Endothelial cell of umbilical vein (primary cell): ENCODE results near the gene ADGRD1. TPM values are rescaled to one million over a fixed set of nuclear protein-coding genes. Genes with fewer than 3 reads are reported as not detected.

Source experiments
- BruUV-seq: library from RNA; stranded (reverse); fragments of 400-500 nt; replicated peaks from 2 replicates; lab custom pipeline; 2021; lab: Mats Ljungman, UMichigan
- CTCF ChIA-PET: fragments of 300-600, 350-600 bp; sonication (Branson Sonifier 250); formaldehyde crosslinking; loops from one replicate; lab custom pipeline; 2021; ENCODE audit warnings: antibody characterized with exemption, inconsistent platforms; lab: Charles Lee
- POLR2A ChIA-PET: fragments of 300-600, 350-600 bp; sonication (Branson Sonifier 250); formaldehyde crosslinking; loops from one replicate; lab custom pipeline; 2021; ENCODE audit warnings: antibody characterized with exemption, inconsistent platforms; lab: Charles Lee
- DNase-seq: peaks from one replicate; pipeline ENCODE4 v3.0.0-alpha.2; 2011; ENCODE audit warnings: low read depth, low spot score
- FAIRE-seq: peaks from 2 replicates; lab custom pipeline; 2011; peaks lifted over from hg19 to GRCh38; lab: Jason Lieb, UNC
- H2AFZ ChIP-seq: 2 replicates; pipeline ENCODE4 v1.6.0; 2012; ENCODE audit warnings: low read depth, low read length, control low read depth, inconsistent platforms
- H3K27ac ChIP-seq: 2 replicates; pipeline ENCODE4 v1.5.1; 2011; ENCODE audit warnings: low read depth, mild to moderate bottlenecking, control low read depth, low read length, moderate library complexity; ENCODE audit not compliant: insufficient read depth
- H3K27me3 ChIP-seq, 2 experiments: 2 replicates each; pipeline versions ENCODE4 v1.6.0 to v1.6.1; 2011; ENCODE audit warnings: low read length in 2 of 2, mixed read lengths in 1 of 2; ENCODE audit not compliant: control insufficient read depth in 2 of 2, insufficient read depth in 2 of 2
- H3K36me3 ChIP-seq, 2 experiments: 2 replicates in 1 of 2; 3 replicates in 1 of 2; pipeline ENCODE4 v1.5.1; 2011; ENCODE audit warnings: low read length in 2 of 2, mild to moderate bottlenecking in 1 of 2, moderate library complexity in 1 of 2; ENCODE audit not compliant: control insufficient read depth in 2 of 2, insufficient read depth in 2 of 2; ENCODE audit errors: extremely low read depth in 1 of 2
- H3K4me1 ChIP-seq: 3 replicates; pipeline ENCODE4 v1.5.1; 2011; ENCODE audit warnings: mild to moderate bottlenecking, low read length; ENCODE audit not compliant: control insufficient read depth, insufficient read depth; ENCODE audit errors: extremely low read depth
- H3K4me2 ChIP-seq: 2 replicates; pipeline ENCODE4 v1.6.1; 2011; ENCODE audit warnings: low read length, control low read depth, mixed read lengths; ENCODE audit not compliant: insufficient read depth
- H3K4me3 ChIP-seq, 3 experiments: fragments of 200-600 bp in 1 of 3; sonication (generic), shearing (Covaris generic) in 1 of 3; replicated peaks in 1 of 3; 2 replicates each; pipeline ENCODE4 v1.5.1; 2011 to 2016; ENCODE audit warnings: control low read depth in 3 of 3, low read length in 3 of 3, mild to moderate bottlenecking in 2 of 3, inconsistent platforms in 1 of 3, low read depth in 1 of 3, moderate library complexity in 1 of 3; ENCODE audit not compliant: insufficient read depth in 1 of 3
- H3K79me2 ChIP-seq: 2 replicates; pipeline ENCODE4 v1.6.0; 2012; ENCODE audit warnings: low read length, inconsistent platforms; ENCODE audit not compliant: control insufficient read depth, insufficient read depth
- H3K9ac ChIP-seq: replicated peaks from 2 replicates; pipeline ENCODE3; 2011; ENCODE audit warnings: low read length, control low read depth; ENCODE audit not compliant: insufficient read depth; ENCODE audit errors: extremely low read depth
- H3K9me1 ChIP-seq: replicated peaks from 3 replicates; pipeline ENCODE4 v1.6.0; 2011; ENCODE audit warnings: mild to moderate bottlenecking, low read length; ENCODE audit not compliant: control insufficient read depth, insufficient read depth; ENCODE audit errors: extremely low read depth
- H3K9me3 ChIP-seq: replicated peaks from 2 replicates; pipeline ENCODE4 v1.5.1; 2012; ENCODE audit warnings: low read length, inconsistent platforms; ENCODE audit not compliant: control insufficient read depth, insufficient read depth
- H4K20me1 ChIP-seq: replicated peaks from 2 replicates; pipeline ENCODE3; 2011; ENCODE audit warnings: mild to moderate bottlenecking, low read length; ENCODE audit not compliant: control insufficient read depth, insufficient read depth; ENCODE audit errors: extremely low read depth
- CTCF ChIP-seq, 2 donors: IDR thresholded peaks; 1 replicate in 1 of 2; 2 replicates in 1 of 2; pipeline ENCODE4 v1.5.1; 2011; ENCODE audit warnings: low read length in 2 of 2, mild to moderate bottlenecking in 2 of 2, moderate library complexity in 2 of 2, control low read depth in 1 of 2, inconsistent platforms in 1 of 2, low read depth in 1 of 2; ENCODE audit not compliant: insufficient read depth in 1 of 2; ENCODE audit errors: extremely low read depth in 1 of 2
- EZH2 ChIP-seq: IDR thresholded peaks from 2 replicates; pipeline ENCODE4 v1.6.1; 2012; ENCODE audit warnings: borderline replicate concordance, low read depth, mild to moderate bottlenecking, moderate library complexity, low read length, inconsistent platforms; ENCODE audit not compliant: severe bottlenecking
- GATA2 ChIP-seq: IDR thresholded peaks from 2 replicates; pipeline ENCODE4 v1.7.0; 2011; ENCODE audit warnings: low read depth, mild to moderate bottlenecking, moderate library complexity, mixed read lengths, low read length; ENCODE audit not compliant: insufficient read length, insufficient read depth
- JUN ChIP-seq: IDR thresholded peaks from 2 replicates; pipeline ENCODE4 v1.6.1; 2011; ENCODE audit warnings: borderline replicate concordance, low read depth; ENCODE audit not compliant: insufficient read length, insufficient read depth
- MAX ChIP-seq: IDR thresholded peaks from 2 replicates; pipeline ENCODE4 v1.6.1; 2011; ENCODE audit not compliant: insufficient read depth, insufficient read length
- MYC ChIP-seq: IDR thresholded peaks from one replicate; pipeline ENCODE4 v1.6.1; 2011; ENCODE audit warnings: mild to moderate bottlenecking, low read depth, low read length
- POLR2AphosphoS5 ChIP-seq: IDR thresholded peaks from 2 replicates; pipeline ENCODE4 v1.6.1; 2012; ENCODE audit warnings: low read depth, mild to moderate bottlenecking, control low read depth, low read length, moderate library complexity; ENCODE audit not compliant: insufficient read depth
- dilution Hi-C: fragments of 300-500 bp; cut with MboI; formaldehyde crosslinking; loops from one replicate; pipeline ENCODE4 v1.15.0; 2019; ENCODE audit warnings: low sequenced_read_pairs; ENCODE audit not compliant: extremely low pct_ligation_motif_present
- intact Hi-C: fragments of 100-400 bp; cut with micrococcal nuclease; formaldehyde crosslinking; loops from one replicate; pipeline ENCODE4 v1.10.0; 2022
- polyA plus RNA-seq, 4 experiments: library from polyadenylated mRNA; depleted of rRNA in 3 of 4; stranded (reverse) in 3 of 4; unstranded in 1 of 4; fragments of >200 nt; gene quantifications; 2 replicates each; pipeline versions ENCODE4 v1.2.1 to v1.2.3, GENCODE V29; 2011 to 2012; ENCODE audit warnings: missing spikeins in 1 of 4
- total RNA-seq: library from RNA; stranded (reverse); gene quantifications from 2 replicates; pipeline ENCODE4 v1.2.3, GENCODE V29; 2021

The ADGRD1 gene
- total and polyA plus RNA-seq, 2 donors (not counting 3 experiments of a cell fraction or from before 2014, with no cell fraction given): 0.07 TPM; not detected in 1

GRCh38 chr12:131126662-131127173 lies 173.0 kb downstream of the ADGRD1 start:
- H3K4me1 ChIP-seq: no peaks in the 10 kb centered on the region
- no peak overlapping the region for H3K4me3 ChIP-seq
- H4K20me1 ChIP-seq: no peaks in the 10 kb centered on the region
- H3K9ac ChIP-seq: no peak overlapping the region
- BruUV-seq: no TSS peak
- TF ChIP-seq MYC (no peak), JUN (no peak), POLR2AphosphoS5 (no peak), EZH2 (no peak), GATA2 (no peak), CTCF (IDR thresholded peaks at IDR 0.05; ENCODE audit: extremely low read depth in 1 of 2, insufficient read depth in 1 of 2, low read depth in 1 of 2, low read length in 2 of 2) (no peak), MAX (no peak)
- no peak for FAIRE-seq
- intact Hi-C loops: no loop called here
- DNase-seq: no peak
- POLR2A ChIA-PET: no interaction called here
- H3K4me2 ChIP-seq: no peak overlapping the region
- CTCF ChIA-PET: no interaction called here
- H2AFZ ChIP-seq: no peak overlapping the region
- no peaks in the 10 kb centered on the region for H3K79me2 ChIP-seq
- dilution Hi-C loops: no loop called here
- no peak overlapping the region for H3K27ac ChIP-seq
- H3K27me3 ChIP-seq: no peaks in the 10 kb centered on the region
- no peaks in the 10 kb centered on the region for H3K36me3 ChIP-seq
- H3K9me1 ChIP-seq: no peaks in the 10 kb centered on the region
- H3K9me3 ChIP-seq: no peaks in the 10 kb centered on the region
